Measurements from ENCODE around the gene ATP8A2.
"Not testable (repeated sequence)": the region's sequence is repeated elsewhere in the genome, so short reads cannot be mapped to it uniquely, and the experiment has no call there.

Gene ATP8A2

DNA sequence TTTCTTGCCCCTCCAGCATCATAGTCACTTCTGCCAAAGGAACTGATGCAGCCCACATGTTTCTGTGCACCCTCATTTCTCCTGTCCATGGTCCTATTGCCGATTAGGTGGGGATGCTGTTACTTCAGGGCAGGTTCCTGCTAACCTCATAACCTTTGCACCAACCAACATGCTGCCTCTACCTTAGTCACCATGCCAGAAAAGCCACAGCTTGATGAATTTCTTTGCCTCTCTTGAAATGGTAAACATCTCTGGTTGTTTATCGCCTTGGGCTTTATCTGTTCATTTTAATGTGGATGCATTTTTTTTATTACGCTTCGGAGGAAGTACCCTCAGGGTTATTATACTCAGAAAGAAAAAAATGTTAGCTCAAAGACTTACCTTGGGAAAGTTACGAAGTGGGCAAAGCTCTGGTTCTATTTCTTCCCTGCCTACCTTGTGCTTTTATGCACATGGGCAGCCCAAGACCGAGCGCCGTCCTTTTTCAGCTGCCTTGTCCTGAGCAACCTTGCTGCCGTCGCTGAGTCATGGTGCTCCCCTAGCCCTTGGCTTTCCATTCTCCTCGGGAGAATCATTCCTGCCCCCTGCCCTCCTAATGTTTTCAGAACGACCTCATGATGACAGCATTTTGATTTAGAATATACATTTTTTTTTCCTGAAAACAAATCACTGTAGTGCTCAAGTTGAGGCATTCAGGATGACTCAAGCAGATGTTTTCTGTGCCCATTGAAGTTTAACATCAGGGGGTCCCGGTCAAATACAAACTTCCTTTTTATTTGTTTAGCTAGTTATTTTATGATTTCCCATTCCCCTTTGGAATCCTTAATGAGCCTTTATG is 400.1 kb downstream of the ATP8A2 start:
- DNase-seq, result no peak

DNA sequence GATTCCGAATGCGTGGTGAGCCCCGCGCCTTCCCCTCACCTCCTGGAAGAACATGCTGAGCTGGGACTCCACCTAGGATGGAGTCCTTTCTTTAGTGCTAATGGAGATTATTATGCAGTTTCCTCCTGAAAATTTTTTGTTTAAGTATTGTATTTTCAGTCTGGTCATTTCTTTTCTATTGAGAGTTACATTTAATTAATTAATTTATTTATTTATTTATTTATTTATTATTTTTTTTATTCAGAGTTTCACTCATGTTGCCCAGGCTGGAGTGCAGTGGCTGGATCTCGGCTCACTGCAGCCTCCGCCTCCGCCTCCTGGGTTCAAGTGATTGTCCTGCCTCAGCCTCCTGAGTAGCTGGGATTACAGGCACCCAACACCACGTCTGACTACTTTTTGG is 400.8 kb downstream of the ATP8A2 start:
- DNase-seq, result not testable (repeated sequence)

DNA sequence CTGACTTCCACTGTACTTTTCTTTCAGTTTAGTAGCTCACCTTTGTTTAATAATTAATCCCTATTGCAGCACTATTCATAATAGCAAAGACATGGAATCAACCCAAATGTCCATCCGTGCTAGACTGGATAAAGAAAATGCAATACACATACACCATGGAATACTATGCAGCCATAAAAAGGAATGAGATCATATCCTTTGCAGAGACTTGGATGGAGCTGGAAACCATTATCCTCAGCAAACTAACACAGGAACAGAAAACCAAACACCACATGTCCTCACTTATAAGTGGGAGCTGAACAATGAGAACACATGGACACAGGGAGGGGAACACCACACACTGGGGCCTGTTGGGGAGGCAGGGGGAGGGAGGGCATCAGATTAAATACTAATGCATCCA is 402.3 kb downstream of the ATP8A2 start:
- DNase-seq, result not testable (repeated sequence)

DNA sequence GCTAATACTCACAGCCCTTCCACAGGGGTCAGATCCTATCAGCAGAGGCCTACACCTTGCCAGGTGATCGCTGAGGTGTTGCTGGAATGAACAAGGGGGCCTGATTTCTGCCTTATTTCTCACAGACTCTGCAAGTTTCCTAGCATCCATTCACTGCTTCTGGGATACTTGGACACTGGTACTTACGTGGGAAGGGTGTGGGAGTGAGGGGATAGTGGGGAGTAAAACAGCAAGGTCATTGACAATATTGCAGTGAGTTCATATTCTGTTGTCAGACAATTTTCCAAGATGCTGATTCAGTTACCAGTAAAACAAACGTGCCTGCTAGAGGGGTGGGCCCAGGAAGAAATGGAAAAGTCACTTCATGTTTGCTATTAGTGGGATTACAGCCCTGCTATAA is 403.5 kb downstream of the ATP8A2 start:
- DNase-seq, result no peak

DNA sequence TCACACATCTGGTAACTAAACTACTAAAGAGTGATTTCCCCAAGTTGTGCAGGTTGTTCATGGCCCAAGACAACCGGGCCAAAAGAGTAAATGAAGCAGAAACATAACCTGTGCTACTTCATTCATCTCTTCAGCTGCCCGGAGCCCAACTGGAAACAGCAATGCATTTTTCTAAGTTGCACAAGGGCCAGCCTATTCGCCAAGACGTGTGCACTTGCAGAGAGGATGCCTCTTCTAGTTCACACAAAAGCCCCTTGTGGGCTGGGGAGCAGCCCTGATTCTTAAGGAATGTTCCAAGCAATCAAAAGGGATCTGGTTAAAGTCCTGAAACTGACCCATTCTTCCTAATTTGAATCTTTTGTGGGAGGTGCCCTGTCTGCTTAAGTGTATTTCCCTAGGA is 404.2 kb downstream of the ATP8A2 start:
- no peak for DNase-seq

DNA sequence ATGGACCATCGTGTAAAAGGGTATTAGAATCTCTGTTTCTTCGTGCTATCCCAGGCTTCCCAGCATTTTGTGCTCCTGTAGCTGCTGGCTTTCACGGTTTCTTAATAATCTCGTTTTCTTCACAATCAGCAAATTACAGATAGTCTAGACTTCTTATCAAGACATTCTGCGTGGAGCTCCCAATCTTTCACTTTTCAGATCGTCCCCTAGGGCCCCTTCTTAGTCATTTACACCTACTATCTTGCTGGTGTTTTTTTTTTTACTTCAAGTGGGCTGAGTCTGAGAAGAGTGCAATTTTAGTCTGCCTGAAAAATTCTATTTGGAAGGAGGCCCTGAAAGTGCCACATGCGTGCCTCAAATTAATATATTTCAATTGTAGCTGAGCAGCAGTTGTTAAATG is 404.9 kb downstream of the ATP8A2 start:
- DNase-seq, result no peak

DNA sequence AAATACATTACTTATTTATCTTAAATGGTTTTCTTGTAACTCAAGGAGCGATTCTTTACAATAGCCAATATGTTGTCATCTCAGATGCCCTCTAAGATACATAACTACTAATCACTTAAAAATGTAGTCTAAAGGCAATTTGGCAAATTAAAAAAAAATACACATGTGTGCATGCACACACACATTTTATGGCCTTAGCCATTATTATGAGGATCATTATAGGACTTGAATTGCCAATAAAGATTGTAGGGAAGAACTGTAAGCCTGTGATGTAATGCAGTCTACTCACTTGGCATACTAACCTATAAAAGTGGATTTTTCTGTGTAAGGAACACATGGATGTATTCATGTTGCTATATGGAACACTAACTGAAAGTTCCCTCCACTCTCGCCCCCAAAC is 405.7 kb downstream of the ATP8A2 start:
- no peak for DNase-seq

DNA sequence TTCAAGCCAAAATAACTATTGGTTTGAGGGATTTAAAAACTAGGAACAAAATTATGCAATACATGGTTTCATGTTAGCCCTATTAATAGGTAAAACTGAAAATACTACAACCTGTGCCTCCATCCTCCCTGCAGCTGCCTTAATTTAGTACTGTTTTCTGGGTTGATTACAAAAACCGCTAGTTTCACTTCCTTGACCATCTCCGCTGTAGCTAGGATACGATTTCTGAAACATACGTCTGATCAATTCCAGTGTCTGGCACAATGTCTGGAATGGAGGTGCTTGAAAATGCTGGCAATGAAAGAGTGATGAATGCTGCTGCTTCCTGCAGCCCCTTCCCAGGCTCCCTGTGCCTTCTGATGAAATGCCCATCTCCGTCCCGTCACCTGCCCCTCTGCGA is 406.6 kb downstream of the ATP8A2 start:
- DNase-seq, result no peak

DNA sequence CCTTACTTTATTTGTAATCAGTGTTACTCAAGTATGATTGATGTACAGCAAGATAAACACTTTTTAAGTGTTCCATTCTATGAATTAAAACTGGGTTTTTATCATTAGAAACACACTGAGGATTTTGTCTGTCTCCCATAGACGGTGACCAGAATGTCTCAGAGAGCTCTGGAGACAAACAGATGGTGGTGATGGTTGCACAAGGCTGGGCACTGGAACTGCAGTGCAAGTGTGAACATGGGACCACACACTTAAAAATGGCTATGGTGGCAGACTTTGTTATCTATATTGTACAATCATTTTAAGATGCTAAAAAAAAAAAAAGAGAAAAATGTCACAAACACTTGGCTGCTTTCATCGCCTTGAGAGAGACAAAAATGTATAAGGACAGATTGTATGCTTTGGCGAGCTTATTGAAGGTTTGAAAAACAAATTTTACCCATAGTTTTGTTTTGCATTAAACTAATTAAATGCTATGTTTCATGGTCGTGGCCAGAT is 407.1 kb downstream of the ATP8A2 start:
- DNase-seq, result no peak

DNA sequence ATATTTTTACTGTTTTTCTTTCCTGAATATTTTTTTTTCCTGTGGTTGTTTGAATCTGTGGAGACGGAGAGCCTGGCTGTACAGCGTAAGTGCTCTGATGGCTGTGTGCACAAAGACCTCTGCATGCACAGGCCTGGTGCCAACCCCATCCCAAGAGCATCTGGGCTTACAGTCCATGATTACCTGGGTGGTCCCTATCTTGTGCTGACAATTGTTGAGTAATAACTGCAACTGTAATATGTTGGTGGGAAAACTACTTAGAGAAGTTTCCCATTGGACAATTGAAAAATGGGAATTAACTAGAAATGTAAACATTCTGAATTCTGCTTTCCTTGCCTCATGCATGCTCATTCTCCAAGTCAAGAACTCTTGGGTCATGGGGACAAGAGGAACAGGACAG is 411.3 kb downstream of the ATP8A2 start:
- no peak for DNase-seq

DNA sequence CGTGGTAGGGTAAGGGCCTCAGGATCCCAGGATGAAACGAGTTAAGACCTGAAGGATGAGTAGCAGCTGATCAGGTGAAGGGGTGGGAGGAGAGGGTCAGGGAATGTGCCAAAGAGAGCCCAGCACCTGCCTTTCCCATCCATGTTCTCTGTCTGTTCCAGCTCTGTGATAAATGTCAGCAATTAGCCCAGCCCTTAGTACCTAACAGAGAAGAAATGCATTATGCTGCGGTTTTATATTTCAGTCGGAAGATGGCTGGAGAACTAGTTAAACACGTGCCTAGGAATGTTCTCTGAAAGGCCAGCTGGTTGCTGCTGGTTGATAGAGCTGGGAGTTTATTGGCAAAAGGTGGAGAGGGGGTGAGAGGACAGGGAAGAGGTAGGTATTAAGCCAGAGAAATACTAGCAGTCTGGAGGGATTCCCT is 411.8 kb downstream of the ATP8A2 start:
- DNase-seq, result no peak

DNA sequence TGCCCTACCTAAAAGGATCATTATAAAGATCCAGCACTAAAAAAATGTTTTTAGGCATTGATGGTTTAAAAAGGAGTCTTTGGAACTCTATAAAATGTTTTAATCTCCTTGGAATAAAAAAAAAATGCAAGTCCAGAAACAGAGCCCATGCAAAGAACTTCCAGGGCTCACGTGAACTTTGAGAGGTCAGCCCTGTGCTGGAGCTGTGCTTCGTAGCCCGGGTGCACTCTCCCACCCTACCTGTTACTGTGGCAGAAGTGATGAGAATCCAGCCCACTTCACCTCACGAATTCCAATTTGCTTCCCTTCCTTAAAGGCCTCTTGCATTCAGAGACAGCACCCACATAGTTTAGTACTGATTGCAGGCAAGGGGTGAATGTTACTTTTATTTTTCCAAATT is 412.3 kb downstream of the ATP8A2 start:
- no peak for DNase-seq

DNA sequence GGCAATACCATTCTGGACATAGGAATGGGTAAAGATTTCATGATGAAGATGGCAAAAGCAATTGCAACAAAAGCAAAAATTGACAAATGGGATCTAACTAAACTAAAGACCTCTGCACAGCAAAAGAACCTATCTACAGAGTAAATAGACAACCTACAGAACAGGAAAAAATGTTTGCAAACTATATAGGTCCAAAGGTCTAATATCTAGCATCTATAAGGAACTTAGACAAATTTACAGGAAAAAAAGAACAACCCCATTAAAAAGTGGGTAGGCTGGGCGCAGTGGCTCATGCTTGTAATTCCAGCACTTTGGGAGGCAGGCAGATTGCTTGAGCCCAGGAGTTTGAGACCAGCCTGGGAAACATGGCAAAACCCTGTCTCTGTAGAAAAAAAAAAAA is 418.4 kb downstream of the ATP8A2 start:
- DNase-seq, result not testable (repeated sequence)

DNA sequence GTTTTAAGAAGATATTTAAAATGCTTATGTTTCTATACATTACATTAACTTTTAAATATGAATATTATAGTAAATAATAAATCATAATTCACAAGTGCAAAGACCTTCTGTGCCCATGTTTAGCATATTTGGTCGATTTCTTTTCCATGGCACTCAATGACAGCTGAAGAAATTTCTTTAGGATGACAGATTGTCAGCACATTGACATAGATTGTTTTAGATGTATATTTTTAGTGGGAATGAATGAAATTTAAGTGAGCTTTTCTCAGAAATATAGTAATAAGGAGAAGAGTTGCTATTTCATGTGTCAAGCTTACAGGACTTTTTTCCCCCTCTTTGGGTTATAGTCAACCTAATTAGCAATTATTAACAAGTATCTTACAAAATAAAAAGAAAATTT is 423.5 kb downstream of the ATP8A2 start:
- DNase-seq, result no peak

DNA sequence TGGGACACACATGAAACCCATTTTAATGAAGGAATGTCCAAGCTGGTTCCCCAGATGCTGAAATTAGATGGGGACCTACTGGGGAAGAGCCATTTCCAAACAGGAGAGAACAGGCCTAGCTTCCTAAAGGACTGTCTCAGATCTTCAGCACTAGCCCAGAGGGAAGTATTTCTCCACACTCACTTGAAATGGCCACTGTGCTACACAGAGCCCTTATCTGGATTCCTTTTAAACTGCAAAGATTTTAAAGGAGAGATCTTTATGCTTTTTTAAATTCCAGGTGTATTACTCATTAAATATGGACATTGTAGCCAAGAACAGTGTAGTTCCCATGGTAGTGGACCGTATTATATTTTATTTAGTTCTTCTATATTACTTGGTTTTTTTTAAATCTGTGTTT is 424.7 kb downstream of the ATP8A2 start:
- no peak for DNase-seq

DNA sequence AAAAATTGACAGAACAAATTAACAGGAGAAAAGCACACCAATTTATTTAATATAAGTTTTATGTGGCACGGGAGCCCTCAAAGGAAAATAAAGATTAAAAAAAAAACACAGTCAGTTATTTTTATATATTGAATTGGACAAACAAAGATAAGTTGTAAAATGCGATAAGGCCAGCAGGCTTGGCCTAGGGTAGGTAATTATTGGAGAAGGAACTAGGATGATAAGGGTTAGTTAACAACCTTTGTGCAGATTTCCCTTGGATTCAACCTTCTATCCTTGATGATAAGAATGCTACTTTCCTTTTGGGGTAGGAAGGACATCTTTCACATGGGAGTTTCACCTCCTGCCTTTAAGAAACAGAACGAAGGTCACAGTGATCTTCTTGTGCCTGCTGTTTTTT is 427.2 kb downstream of the ATP8A2 start:
- DNase-seq, result no peak

DNA sequence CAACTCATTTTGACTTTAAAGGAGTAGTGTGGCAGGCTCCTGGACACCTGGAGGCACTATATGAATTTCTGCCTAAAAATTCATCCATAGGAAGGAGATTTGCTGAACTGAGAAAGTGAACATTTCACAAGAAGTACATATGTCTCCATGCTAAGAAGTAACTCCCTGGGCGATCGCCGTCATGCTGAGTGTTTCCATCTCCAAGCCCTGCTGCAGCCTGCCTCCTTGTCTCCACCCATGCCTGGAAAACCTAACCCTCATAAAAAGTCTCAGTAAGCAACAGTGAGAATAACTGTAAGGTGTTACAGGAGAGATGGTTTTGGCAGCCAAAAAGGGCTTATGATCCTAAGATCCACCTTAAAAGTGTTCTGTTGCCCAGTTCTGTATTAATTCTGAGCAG is 428.7 kb downstream of the ATP8A2 start:
- DNase-seq, result no peak

DNA sequence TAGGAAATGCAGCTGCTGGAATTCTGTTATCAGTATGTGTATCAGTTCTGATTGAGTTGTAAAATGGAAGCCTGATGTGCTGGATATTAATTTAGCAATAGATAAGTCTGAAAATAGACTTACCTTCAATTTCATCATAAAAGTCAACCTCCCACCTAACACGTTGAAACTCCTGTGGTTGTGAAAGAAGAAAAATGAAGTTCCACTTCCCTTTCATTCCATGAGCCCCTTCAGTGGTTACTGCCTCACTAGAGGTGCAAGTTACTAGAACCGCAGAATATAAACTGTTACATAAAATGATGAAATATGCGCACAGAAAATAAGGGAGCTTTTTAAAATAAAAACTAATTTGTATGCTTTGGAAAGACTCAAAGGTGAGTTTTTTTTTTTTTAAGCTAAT is 430.8 kb downstream of the ATP8A2 start:
- DNase-seq, result no peak

DNA sequence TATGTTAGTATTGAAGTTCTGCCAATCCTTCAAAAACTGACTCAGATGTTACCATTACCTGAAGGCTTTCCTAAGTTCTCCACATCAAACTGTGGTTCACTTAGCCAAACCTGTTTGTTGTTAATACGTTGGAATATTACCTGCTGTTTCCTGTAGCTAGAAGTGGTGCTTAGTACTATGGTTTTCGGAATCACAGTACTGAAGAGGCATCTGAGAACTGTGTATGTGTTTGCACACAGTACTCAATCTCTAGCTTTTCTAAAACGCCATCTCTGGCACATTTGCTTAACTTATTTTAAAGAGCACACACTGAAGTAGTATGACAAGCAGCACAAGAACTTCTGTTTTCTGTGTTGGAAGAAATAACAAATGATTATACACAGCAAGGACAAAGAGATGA is 431.9 kb downstream of the ATP8A2 start:
- no peak for DNase-seq

DNA sequence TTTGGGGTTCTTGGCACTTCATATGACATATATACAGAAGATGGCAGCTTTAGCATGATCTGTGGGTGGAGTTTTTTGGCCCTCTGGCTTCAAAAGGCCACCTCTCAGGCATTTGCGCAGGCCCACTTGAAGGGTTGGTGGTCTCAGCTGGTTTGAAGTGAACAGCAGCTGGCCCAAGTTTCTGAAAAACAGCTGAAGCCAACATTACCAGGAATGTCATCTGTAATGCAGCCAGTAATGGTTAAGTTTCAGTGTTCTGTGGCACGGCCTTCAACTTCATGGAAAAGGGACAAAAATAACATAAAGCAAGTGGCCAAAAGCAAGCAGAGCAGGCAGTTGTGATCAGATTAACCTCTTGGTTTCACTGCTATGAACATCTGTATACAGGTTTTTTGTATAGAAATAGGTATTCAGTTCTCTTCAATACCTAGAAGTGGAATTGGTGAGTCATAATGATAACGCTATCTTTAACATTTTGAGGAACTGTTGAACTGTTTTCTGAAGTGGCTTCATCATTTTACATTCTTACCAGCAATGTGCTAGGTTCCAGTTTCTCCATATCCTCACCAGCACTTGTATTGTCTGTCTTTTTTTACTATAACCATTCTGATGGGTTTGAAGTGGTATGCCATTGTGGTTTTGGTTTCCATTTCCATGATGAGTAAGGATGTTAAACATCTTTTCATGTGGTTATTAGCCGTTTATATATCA is 434.6 kb downstream of the ATP8A2 start:
- no peak for DNase-seq

DNA sequence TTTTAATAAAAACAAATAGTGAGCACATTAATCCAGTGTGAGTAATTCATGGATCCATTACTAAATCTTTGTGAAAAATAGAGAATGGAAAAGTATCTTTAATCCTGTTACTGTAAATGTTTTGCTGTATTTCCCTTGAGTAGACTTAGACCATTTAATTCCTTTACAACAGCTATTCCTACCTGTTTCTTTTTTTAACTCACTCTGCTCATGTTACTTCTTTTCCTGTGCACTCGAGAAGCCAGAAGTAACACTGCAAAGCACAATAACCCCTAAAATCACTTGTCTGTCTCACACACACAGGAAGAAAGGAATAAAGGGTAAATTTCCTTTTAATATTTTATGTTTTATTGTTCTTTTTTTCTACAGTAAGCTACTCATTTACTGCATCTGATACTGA is 435.8 kb downstream of the ATP8A2 start:
- no peak for DNase-seq

DNA sequence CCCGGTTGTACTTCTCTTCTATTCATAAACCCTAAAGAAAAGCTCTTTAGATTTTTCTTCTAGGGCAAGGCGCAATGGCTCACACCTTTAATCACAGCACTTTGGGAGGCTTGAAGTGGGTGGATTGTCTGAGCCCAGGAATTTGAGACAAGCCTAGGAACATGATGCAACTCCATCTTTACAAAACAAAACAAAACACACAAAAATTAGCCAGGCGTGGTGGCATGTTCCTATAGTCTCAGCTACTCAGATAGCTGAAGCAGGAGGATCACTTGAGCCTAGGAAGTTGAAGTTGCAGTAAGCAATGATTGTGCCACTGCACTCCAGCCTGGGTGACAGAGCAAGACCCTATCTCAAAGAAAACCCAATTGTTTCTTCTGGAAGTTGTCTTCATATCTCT is 439.7 kb downstream of the ATP8A2 start:
- DNase-seq, result no peak

DNA sequence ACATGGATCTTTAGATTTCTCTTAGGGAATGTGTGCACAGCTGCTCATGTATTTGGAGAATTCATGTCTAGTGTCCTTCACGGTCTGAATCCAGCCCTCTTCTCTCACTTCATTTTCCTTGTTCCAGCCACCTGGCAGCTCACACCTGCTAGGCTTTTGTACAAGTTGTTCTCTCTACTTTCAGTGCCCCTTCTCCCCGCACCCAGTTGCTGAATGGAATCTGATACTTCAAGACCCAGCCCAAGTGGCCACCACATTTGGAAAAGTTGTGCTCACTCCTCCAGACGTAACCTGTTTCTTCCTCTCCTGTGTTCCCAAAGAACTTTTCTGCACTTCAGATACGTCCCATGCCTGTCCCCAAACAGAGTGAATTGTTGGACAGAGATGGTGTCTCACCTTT is 444.5 kb downstream of the ATP8A2 start:
- no peak for DNase-seq

DNA sequence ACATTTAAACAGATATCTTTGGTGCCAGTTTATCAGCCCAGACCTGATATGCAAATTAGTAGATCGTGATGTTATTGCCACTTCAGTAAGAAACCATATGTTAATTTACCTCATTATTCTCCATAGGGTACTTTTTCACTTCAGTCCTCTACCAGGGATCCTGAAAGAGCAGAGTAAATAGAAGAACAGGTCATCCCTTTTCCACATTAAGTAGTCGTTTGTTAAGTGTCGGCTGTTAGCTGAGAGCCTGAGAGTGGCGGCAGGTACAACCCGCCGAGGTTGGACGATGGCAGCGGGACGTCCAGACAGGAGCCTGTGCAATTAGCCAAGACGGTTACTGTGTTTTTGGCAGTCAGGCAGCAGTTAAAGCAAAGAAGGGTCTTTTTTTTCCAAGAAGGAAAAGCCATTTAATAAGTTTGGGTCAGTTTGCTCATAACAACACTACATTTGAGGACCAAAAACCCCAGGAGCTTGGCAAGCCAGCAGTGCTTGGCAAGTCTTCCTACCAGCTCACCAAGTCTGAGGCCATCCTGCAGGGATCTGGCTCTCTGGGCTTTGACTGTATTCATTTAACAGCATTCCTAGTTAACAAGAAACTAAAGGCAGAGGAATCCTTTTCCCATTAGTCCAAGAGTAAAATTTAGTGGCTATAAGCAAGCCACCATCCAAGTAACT is 448.2 kb downstream of the ATP8A2 start:
- DNase-seq, result no peak

All from CD4-positive, alpha-beta T cell treated with Interferon alpha-2 for 1 hour (primary cell).